ENCODE data around the gene CRIP2.

DNA sequence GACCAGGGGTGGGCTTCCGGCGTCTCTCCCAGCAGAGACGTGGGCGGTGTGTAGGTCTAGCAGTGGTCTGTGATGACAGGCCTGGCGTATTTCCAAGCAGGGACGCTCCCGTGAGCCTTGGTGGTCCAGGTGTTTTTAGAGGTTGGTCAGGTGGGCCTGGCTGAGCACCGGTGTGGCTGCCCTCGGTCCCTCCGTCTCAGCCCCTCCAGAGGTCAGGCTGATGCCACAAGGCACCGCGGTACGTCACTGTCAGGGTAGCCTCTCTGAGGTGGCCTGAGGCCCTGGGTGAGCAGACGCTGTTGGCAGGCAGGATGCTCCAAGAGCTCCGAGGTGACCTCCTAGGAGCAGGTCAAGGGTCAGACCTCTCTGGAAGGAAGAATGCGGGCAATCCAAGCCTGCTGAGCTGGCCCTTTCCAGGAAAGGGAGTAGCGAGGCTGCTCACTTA lies 41.4 kb upstream of the CRIP2 start:
- TF ChIP-seq, protein P1, sequence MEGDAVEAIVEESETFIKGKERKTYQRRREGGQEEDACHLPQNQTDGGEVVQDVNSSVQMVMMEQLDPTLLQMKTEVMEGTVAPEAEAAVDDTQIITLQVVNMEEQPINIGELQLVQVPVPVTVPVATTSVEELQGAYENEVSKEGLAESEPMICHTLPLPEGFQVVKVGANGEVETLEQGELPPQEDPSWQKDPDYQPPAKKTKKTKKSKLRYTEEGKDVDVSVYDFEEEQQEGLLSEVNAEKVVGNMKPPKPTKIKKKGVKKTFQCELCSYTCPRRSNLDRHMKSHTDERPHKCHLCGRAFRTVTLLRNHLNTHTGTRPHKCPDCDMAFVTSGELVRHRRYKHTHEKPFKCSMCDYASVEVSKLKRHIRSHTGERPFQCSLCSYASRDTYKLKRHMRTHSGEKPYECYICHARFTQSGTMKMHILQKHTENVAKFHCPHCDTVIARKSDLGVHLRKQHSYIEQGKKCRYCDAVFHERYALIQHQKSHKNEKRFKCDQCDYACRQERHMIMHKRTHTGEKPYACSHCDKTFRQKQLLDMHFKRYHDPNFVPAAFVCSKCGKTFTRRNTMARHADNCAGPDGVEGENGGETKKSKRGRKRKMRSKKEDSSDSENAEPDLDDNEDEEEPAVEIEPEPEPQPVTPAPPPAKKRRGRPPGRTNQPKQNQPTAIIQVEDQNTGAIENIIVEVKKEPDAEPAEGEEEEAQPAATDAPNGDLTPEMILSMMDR (IDR thresholded peaks at IDR 0.05; ENCODE audit: low read depth, low read length, missing input control): no peak
- no peak for TF ChIP-seq GABPA (IDR thresholded peaks at IDR 0.05 in 1 of 2, conservative IDR thresholded peaks at IDR 0.05 in 1 of 2)
- no peak for TF ChIP-seq TAF1 (conservative IDR thresholded peaks at IDR 0.05)
- TF ChIP-seq, protein P2, sequence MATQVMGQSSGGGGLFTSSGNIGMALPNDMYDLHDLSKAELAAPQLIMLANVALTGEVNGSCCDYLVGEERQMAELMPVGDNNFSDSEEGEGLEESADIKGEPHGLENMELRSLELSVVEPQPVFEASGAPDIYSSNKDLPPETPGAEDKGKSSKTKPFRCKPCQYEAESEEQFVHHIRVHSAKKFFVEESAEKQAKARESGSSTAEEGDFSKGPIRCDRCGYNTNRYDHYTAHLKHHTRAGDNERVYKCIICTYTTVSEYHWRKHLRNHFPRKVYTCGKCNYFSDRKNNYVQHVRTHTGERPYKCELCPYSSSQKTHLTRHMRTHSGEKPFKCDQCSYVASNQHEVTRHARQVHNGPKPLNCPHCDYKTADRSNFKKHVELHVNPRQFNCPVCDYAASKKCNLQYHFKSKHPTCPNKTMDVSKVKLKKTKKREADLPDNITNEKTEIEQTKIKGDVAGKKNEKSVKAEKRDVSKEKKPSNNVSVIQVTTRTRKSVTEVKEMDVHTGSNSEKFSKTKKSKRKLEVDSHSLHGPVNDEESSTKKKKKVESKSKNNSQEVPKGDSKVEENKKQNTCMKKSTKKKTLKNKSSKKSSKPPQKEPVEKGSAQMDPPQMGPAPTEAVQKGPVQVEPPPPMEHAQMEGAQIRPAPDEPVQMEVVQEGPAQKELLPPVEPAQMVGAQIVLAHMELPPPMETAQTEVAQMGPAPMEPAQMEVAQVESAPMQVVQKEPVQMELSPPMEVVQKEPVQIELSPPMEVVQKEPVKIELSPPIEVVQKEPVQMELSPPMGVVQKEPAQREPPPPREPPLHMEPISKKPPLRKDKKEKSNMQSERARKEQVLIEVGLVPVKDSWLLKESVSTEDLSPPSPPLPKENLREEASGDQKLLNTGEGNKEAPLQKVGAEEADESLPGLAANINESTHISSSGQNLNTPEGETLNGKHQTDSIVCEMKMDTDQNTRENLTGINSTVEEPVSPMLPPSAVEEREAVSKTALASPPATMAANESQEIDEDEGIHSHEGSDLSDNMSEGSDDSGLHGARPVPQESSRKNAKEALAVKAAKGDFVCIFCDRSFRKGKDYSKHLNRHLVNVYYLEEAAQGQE (IDR thresholded peaks at IDR 0.05): no peak
- TF ChIP-seq SP1 (IDR thresholded peaks at IDR 0.05): no peak
- TF ChIP-seq, protein P3, sequence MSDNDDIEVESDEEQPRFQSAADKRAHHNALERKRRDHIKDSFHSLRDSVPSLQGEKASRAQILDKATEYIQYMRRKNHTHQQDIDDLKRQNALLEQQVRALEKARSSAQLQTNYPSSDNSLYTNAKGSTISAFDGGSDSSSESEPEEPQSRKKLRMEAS (IDR thresholded peaks at IDR 0.05): no peak
- no peak for TF ChIP-seq YY1 (IDR thresholded peaks at IDR 0.05)
- no peak for TF ChIP-seq FOXA1 (IDR thresholded peaks at IDR 0.05)
- TF ChIP-seq JUND (IDR thresholded peaks at IDR 0.05): no peak
- TF ChIP-seq RXRA (IDR thresholded peaks at IDR 0.05): peak in 1 of 2 donors; percentile 31
- no peak for TF ChIP-seq RAD21 (IDR thresholded peaks at IDR 0.05)
- no peak for TF ChIP-seq EGR1 (IDR thresholded peaks at IDR 0.05; ENCODE audit: low read depth in 2 of 2)
- TF ChIP-seq, protein P4, sequence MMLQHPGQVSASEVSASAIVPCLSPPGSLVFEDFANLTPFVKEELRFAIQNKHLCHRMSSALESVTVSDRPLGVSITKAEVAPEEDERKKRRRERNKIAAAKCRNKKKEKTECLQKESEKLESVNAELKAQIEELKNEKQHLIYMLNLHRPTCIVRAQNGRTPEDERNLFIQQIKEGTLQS (IDR thresholded peaks at IDR 0.05): no peak

Data from liver (tissue), 3 donors.